Measurements from ENCODE around the gene CMKLR1. TPM values are rescaled to one million over a fixed set of nuclear protein-coding genes. Genes with fewer than 3 reads are reported as not detected.

Gene CMKLR1
- total and polyA plus RNA-seq, 7 experiments from 2014 or later = 0.06 to 8.8 (median 2.0) TPM; not detected in 2

- CTCF ChIA-PET = no interaction called here
- POLR2A ChIA-PET = no interaction called here
Measured at GRCh38 chr12:108266131-108266530, 73.0 kb downstream of the CMKLR1 start.

DNA sequence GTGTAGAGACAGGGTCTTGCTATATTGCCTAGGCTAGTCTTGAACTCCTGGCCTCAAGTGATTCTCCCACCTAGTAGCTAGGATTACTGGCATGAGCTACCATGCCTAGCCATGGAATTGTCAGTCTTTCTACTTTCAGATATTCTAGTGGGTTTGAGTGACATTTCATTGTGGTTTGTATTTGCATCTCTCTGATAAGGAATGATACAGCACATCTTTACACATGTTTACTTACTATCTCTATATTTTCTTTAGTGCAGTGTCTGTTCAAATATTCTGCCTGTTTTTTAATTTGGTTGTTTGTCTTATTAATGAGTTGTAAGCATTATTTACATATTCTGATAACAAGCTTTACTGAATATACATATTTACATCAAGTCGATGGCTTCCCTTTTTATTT, 73.6 kb downstream of the CMKLR1 start:
- H3K27me3 ChIP-seq (ENCODE audit: control insufficient read depth in 2 of 2, insufficient read depth in 2 of 2, low read length in 2 of 2) = no peaks in the 10 kb centered on the region
- Mint-ChIP-seq H3K27ac (no peak overlapping the region), H3K36me3 (peaks cover 0 to 3% (median 0%) of the 10 kb centered on the region in 5 donors), H3K27me3 (peaks cover 0 to 34% (median 18%) of the 10 kb centered on the region in 5 donors), H3K4me1 (no peaks in the 10 kb centered on the region), H3K4me3 (no peak overlapping the region), H3K9me3 (peaks cover 2 to 26% (median 10%) of the 10 kb centered on the region in 11 donors)
- H3K4me1 ChIP-seq (ENCODE audit: control insufficient read depth in 2 of 2, insufficient read depth in 2 of 2, low read length in 2 of 2) = no peaks in the 10 kb centered on the region
- ChIA-PET POLR2A (no interaction called here), CTCF (no interaction called here)
- no peak overlapping the region for H3K27ac ChIP-seq (ENCODE audit: low read depth, low read length)
- intact Hi-C loops (cut with micrococcal nuclease) = no loop called here
- H3K4me3 ChIP-seq (ENCODE audit: low read length) = no peak overlapping the region
- H3K36me3 ChIP-seq (ENCODE audit: control insufficient read depth in 2 of 3, insufficient read depth in 3 of 3, low read length in 3 of 3) = no peaks in the 10 kb centered on the region
- peaks cover 0 to 3% (median 0%) of the 10 kb centered on the region in 3 experiments for H3K9me3 ChIP-seq (ENCODE audit: control insufficient read depth in 2 of 3, low read length in 3 of 3)
- DNase-seq = no peak
- ATAC-seq = no peak

More at GRCh38 chr12:108266131-108266530, 73.0 kb downstream of the CMKLR1 start:
- Mint-ChIP-seq H3K36me3 (peaks cover 0 to 3% (median 0%) of the 10 kb centered on the region in 5 donors), H3K4me3 (no peak overlapping the region), H3K9me3 (peaks cover 0 to 20% (median 4%) of the 10 kb centered on the region in 11 donors), H3K27ac (no peak overlapping the region), H3K4me1 (no peaks in the 10 kb centered on the region), H3K27me3 (peaks cover 0 to 34% (median 22%) of the 10 kb centered on the region in 5 donors)
- Histone ChIP-seq H3K9me3 (ENCODE audit: control insufficient read depth in 2 of 3, low read length in 3 of 3) (no peaks in the 10 kb centered on the region), H3K4me1 (ENCODE audit: control insufficient read depth in 2 of 2, insufficient read depth in 2 of 2, low read length in 2 of 2) (no peaks in the 10 kb centered on the region), H3K36me3 (ENCODE audit: control insufficient read depth in 2 of 3, insufficient read depth in 3 of 3, low read length in 3 of 3) (no peaks in the 10 kb centered on the region), H3K27ac (ENCODE audit: low read depth, low read length) (no peak overlapping the region), H3K27me3 (ENCODE audit: control insufficient read depth in 2 of 2, insufficient read depth in 2 of 2, low read length in 2 of 2) (no peaks in the 10 kb centered on the region), H3K4me3 (ENCODE audit: low read length) (no peak overlapping the region)
- DNase-seq = no peak
- intact Hi-C loops (cut with micrococcal nuclease) = no loop called here
- no peak for ATAC-seq

GRCh38 chr12:108260969-108261368, 78.1 kb downstream of the CMKLR1 start:
- no peaks in the 10 kb centered on the region for H3K36me3 Mint-ChIP-seq
- Histone ChIP-seq H3K4me3 (ENCODE audit: low read length) (no peak overlapping the region), H3K9me3 (ENCODE audit: control insufficient read depth in 2 of 3, low read length in 3 of 3) (peaks cover 0 to 11% (median 0%) of the 10 kb centered on the region in 3 experiments), H3K4me1 (ENCODE audit: control insufficient read depth in 2 of 2, insufficient read depth in 2 of 2, low read length in 2 of 2) (no peaks in the 10 kb centered on the region), H3K27me3 (ENCODE audit: control insufficient read depth in 2 of 2, insufficient read depth in 2 of 2, low read length in 2 of 2) (no peaks in the 10 kb centered on the region), H3K27ac (ENCODE audit: low read depth, low read length) (no peak overlapping the region), H3K36me3 (ENCODE audit: control insufficient read depth in 2 of 3, insufficient read depth in 3 of 3, low read length in 3 of 3) (no peaks in the 10 kb centered on the region)
- H3K9me3 Mint-ChIP-seq = peaks cover 2 to 38% (median 20%) of the 10 kb centered on the region in 11 donors
- intact Hi-C loops (cut with micrococcal nuclease) = no loop called here
- no peak overlapping the region for H3K27ac Mint-ChIP-seq
- no peaks in the 10 kb centered on the region for H3K4me1 Mint-ChIP-seq
- ATAC-seq = no peak
- POLR2A ChIA-PET = no interaction called here
- peaks cover 0 to 21% (median 14%) of the 10 kb centered on the region in 5 donors for H3K27me3 Mint-ChIP-seq
- H3K4me3 Mint-ChIP-seq = no peak overlapping the region
- no peak for DNase-seq
- CTCF ChIA-PET = no interaction called here

GRCh38 chr12:108260039-108260438, 79.1 kb downstream of the CMKLR1 start:
- intact Hi-C loops (cut with micrococcal nuclease) = no loop called here
- Histone ChIP-seq H3K4me3 (ENCODE audit: low read length) (no peak overlapping the region), H3K27me3 (ENCODE audit: control insufficient read depth in 2 of 2, insufficient read depth in 2 of 2, low read length in 2 of 2) (no peaks in the 10 kb centered on the region), H3K27ac (ENCODE audit: low read depth, low read length) (no peak overlapping the region), H3K4me1 (ENCODE audit: control insufficient read depth in 2 of 2, insufficient read depth in 2 of 2, low read length in 2 of 2) (no peaks in the 10 kb centered on the region), H3K36me3 (ENCODE audit: control insufficient read depth in 2 of 3, insufficient read depth in 3 of 3, low read length in 3 of 3) (no peaks in the 10 kb centered on the region), H3K9me3 (ENCODE audit: control insufficient read depth in 2 of 3, low read length in 3 of 3) (peaks cover 0 to 11% (median 0%) of the 10 kb centered on the region in 3 experiments)
- ChIA-PET POLR2A (no interaction called here), CTCF (no interaction called here)
- no peak overlapping the region for H3K27ac Mint-ChIP-seq
- H3K36me3 Mint-ChIP-seq = no peaks in the 10 kb centered on the region
- H3K9me3 Mint-ChIP-seq = peaks cover 2 to 37% (median 16%) of the 10 kb centered on the region in 11 donors
- no peak overlapping the region for H3K4me3 Mint-ChIP-seq
- ATAC-seq (no peak), DNase-seq (no peak)
- H3K4me1 Mint-ChIP-seq = no peaks in the 10 kb centered on the region
- peaks cover 0 to 21% (median 11%) of the 10 kb centered on the region in 5 donors for H3K27me3 Mint-ChIP-seq

DNA sequence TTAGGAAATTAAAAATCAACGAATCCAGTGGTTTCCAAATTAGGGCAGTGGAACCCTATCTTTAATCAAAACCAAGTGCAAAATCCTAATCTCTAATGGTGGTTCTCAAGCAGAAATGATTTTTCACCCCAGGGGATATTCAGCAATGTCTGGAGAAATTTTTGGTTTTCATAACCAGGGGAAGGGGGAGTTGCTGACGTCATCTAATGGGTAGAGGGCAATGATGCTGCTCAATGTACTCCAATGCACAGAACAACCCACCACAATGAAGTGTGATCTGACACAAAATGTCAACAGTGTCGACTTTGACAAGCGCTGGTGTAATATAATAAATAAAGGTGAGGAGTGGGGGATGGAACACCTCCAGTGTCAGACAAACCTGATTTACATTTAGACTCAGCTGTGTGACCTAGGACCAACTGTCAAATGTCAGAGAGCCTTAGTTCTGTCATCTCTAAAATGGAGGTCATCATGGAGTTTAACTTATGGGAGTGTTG, 81.5 kb downstream of the CMKLR1 start:
- Histone ChIP-seq H3K27ac (ENCODE audit: low read depth, low read length) (no peak overlapping the region), H3K36me3 (ENCODE audit: control insufficient read depth in 2 of 3, insufficient read depth in 3 of 3, low read length in 3 of 3) (no peaks in the 10 kb centered on the region), H3K27me3 (ENCODE audit: control insufficient read depth in 2 of 2, insufficient read depth in 2 of 2, low read length in 2 of 2) (no peaks in the 10 kb centered on the region), H3K4me3 (ENCODE audit: low read length) (no peak overlapping the region), H3K9me3 (ENCODE audit: control insufficient read depth in 2 of 3, low read length in 3 of 3) (peaks cover 0 to 11% (median 0%) of the 10 kb centered on the region in 3 experiments), H3K4me1 (ENCODE audit: control insufficient read depth in 2 of 2, insufficient read depth in 2 of 2, low read length in 2 of 2) (no peaks in the 10 kb centered on the region)
- Mint-ChIP-seq H3K4me1 (peaks cover 0 to 3% (median 0%) of the 10 kb centered on the region in 7 donors), H3K27me3 (peaks cover 0 to 26% (median 14%) of the 10 kb centered on the region in 5 donors), H3K4me3 (no peak overlapping the region), H3K27ac (no peak overlapping the region), H3K9me3 (peaks cover 2 to 31% (median 16%) of the 10 kb centered on the region in 11 donors), H3K36me3 (no peaks in the 10 kb centered on the region)
- no peak for DNase-seq
- POLR2A ChIA-PET = no interaction called here
- no peak for ATAC-seq
- CTCF ChIA-PET = no interaction called here
- intact Hi-C loops (cut with micrococcal nuclease) = no loop called here

GRCh38 chr12:108257004-108257403, 82.1 kb downstream of the CMKLR1 start:
- H3K27ac ChIP-seq (ENCODE audit: low read depth, low read length) = no peak overlapping the region
- H3K9me3 ChIP-seq (ENCODE audit: control insufficient read depth in 2 of 3, low read length in 3 of 3) = peaks cover 0 to 11% (median 0%) of the 10 kb centered on the region in 3 experiments
- Mint-ChIP-seq H3K27ac (no peak overlapping the region), H3K4me3 (no peak overlapping the region), H3K27me3 (peaks cover 0 to 29% (median 20%) of the 10 kb centered on the region in 5 donors), H3K36me3 (no peaks in the 10 kb centered on the region), H3K9me3 (peaks cover 2 to 30% (median 16%) of the 10 kb centered on the region in 11 donors), H3K4me1 (peaks cover 0 to 3% (median 0%) of the 10 kb centered on the region in 7 donors)
- no peaks in the 10 kb centered on the region for H3K27me3 ChIP-seq (ENCODE audit: control insufficient read depth in 2 of 2, insufficient read depth in 2 of 2, low read length in 2 of 2)
- CTCF ChIA-PET = no interaction called here
- no peaks in the 10 kb centered on the region for H3K36me3 ChIP-seq (ENCODE audit: control insufficient read depth in 2 of 3, insufficient read depth in 3 of 3, low read length in 3 of 3)
- POLR2A ChIA-PET = no interaction called here
- intact Hi-C loops (cut with micrococcal nuclease) = no loop called here
- no peak for DNase-seq
- ATAC-seq = no peak
- no peak overlapping the region for H3K4me3 ChIP-seq (ENCODE audit: low read length)
- no peaks in the 10 kb centered on the region for H3K4me1 ChIP-seq (ENCODE audit: control insufficient read depth in 2 of 2, insufficient read depth in 2 of 2, low read length in 2 of 2)

DNA sequence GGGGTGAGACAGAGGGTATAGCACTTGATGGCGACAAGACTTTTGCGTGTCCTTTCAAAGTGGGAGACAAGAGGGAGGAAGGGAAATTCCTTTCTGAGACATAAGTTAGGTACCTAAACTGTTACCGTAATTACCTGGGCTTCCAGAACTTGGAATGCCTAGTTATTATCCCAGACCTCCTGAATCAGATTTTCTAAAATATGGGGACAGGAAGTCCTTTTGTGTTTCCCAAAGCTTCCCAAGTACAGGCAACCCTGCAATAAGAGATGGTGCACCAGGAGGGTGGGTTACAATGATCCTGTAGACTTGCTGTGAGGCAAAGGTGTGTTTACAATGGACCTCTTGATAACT, 83.9 kb downstream of the CMKLR1 start:
- peaks cover 0 to 3% (median 0%) of the 10 kb centered on the region in 7 donors for H3K4me1 Mint-ChIP-seq
- no peak for DNase-seq
- ChIA-PET POLR2A (no interaction called here), CTCF (no interaction called here)
- Histone ChIP-seq H3K9me3 (ENCODE audit: control insufficient read depth in 2 of 3, low read length in 3 of 3) (peaks cover 0 to 5% (median 0%) of the 10 kb centered on the region in 3 experiments), H3K27ac (ENCODE audit: low read depth, low read length) (no peak overlapping the region), H3K27me3 (ENCODE audit: control insufficient read depth in 2 of 2, insufficient read depth in 2 of 2, low read length in 2 of 2) (no peaks in the 10 kb centered on the region), H3K4me1 (ENCODE audit: control insufficient read depth in 2 of 2, insufficient read depth in 2 of 2, low read length in 2 of 2) (no peaks in the 10 kb centered on the region), H3K36me3 (ENCODE audit: control insufficient read depth in 2 of 3, insufficient read depth in 3 of 3, low read length in 3 of 3) (no peaks in the 10 kb centered on the region), H3K4me3 (ENCODE audit: low read length) (no peak overlapping the region)
- ATAC-seq = no peak
- no peak overlapping the region for H3K27ac Mint-ChIP-seq
- peaks cover 0 to 13% (median 10%) of the 10 kb centered on the region in 11 donors for H3K9me3 Mint-ChIP-seq
- no peak overlapping the region for H3K4me3 Mint-ChIP-seq
- no peaks in the 10 kb centered on the region for H3K36me3 Mint-ChIP-seq
- intact Hi-C loops (cut with micrococcal nuclease) = no loop called here
- peaks cover 0 to 44% (median 34%) of the 10 kb centered on the region in 5 donors for H3K27me3 Mint-ChIP-seq

Measured in naive thymus-derived CD4-positive, alpha-beta T cell (primary cell).